Ovary (tissue), 9 donors: ENCODE measurements around the gene CCL15. TPM values are rescaled to one million over a fixed set of nuclear protein-coding genes. Genes with fewer than 3 reads are reported as not detected.

Experiments
- polyA plus RNA-seq, 2 donors: library from polyadenylated mRNA; stranded (reverse); fragments of 200-250 nt in 1 of 2; fragments of 350-450 nt in 1 of 2; fragmentation: Illumina TruSeq in 1 of 2; extraction: RNeasy Lipid Tissue Mini Kit (QIAGEN cat#74804) in 1 of 2; gene quantifications; one replicate each; pipeline ENCODE4 v1.2.3, GENCODE V29; 2013 to 2014
- total RNA-seq, 7 donors: library from RNA; depleted of rRNA in 2 of 7; stranded (reverse); fragments of >200 nt in 2 of 7; fragmentation: NEBNext Ultra II Directional in 3 of 7; extraction: Animal tissue kit (Norgen Biotek cat#: 25700) in 3 of 7; gene quantifications; one replicate each; pipeline versions ENCODE4 v1.1.0 to v1.2.4, GENCODE V29; 2016 to 2023
- donor health status: DM: no; HTN: no; CAD: no; lungs with moderate emphysema.
- donor health status: DM: no; HTN: no; CAD: no.
- donor health status: Bipolar disorder and iron deficiency.
- donor health status: DM: yes; HTN: yes; CAD: no.
- donor health status: DM: no; HTN: no; CAD: no.
- donor health status: DM: yes; HTN: yes; CAD: no.

The CCL15 gene
- total and polyA plus RNA-seq, 9 donors: 0.48 TPM; not detected in 8

Other genes starting within 250 kb of the CCL15 start
- 1 to 10 TPM in 2 of 7 donors, under 1 TPM in 3, not detected in 2; 0.37 to 9.0 (median 0.62) TPM for gene GAS2L2, start 248.3 kb downstream of the CCL15 start, total RNA-seq
- under 1 TPM in 1 of 2 donors, not detected in 1; 0.02 TPM for gene GAS2L2, start 248.3 kb downstream of the CCL15 start, polyA plus RNA-seq
- not detected for gene C17orf50, start 240.7 kb downstream of the CCL15 start, total RNA-seq
- gene C17orf50, start 240.7 kb downstream of the CCL15 start, polyA plus RNA-seq: not detected
- gene MMP28, start 205.9 kb downstream of the CCL15 start, total RNA-seq: 10 to 100 TPM in 1 of 7 donors, 1 to 10 TPM in 4, under 1 TPM in 2; 0.25 to 33.3 (median 3.3) TPM
- 1 to 10 TPM; 5.9 to 7.1 TPM for gene MMP28, start 205.9 kb downstream of the CCL15 start, polyA plus RNA-seq
- gene TAF15, start 192.1 kb downstream of the CCL15 start, total RNA-seq: 100 to 1,000 TPM in 5 of 7 donors, 10 to 100 TPM in 2; 30.2 to 162 (median 126) TPM
- 100 to 1,000 TPM in 1 of 2 donors, 10 to 100 TPM in 1; 88.9 to 223 TPM for gene TAF15, start 192.1 kb downstream of the CCL15 start, polyA plus RNA-seq
- gene HEATR9, start 132.7 kb downstream of the CCL15 start, total RNA-seq: not detected
- under 1 TPM in 1 of 2 donors, not detected in 1; 0.18 TPM for gene HEATR9, start 132.7 kb downstream of the CCL15 start, polyA plus RNA-seq
- 1 to 10 TPM in 6 of 7 donors, under 1 TPM in 1; 0.28 to 3.9 (median 2.1) TPM for gene CCL5, start 121.2 kb downstream of the CCL15 start, total RNA-seq
- 10 to 100 TPM in 1 of 2 donors, 1 to 10 TPM in 1; 2.1 to 44.5 TPM for gene CCL5, start 121.2 kb downstream of the CCL15 start, polyA plus RNA-seq
- gene RDM1, start 70.8 kb downstream of the CCL15 start, total RNA-seq: not detected
- gene RDM1, start 70.8 kb downstream of the CCL15 start, polyA plus RNA-seq: under 1 TPM in 1 of 2 donors, not detected in 1; 0.33 TPM
- gene LYZL6, start 57.8 kb downstream of the CCL15 start, total RNA-seq: not detected
- gene LYZL6, start 57.8 kb downstream of the CCL15 start, polyA plus RNA-seq: not detected
- gene CCL16, start 20.1 kb downstream of the CCL15 start, total RNA-seq: under 1 TPM in 2 of 7 donors, not detected in 5; 0.11 to 0.26 TPM
- gene CCL16, start 20.1 kb downstream of the CCL15 start, polyA plus RNA-seq: under 1 TPM; 0.17 to 0.90 TPM
- 10 to 100 TPM in 4 of 7 donors, 1 to 10 TPM in 3; 3.3 to 64.8 (median 11.7) TPM for gene CCL14, start 14.8 kb downstream of the CCL15 start, total RNA-seq
- gene CCL14, start 14.8 kb downstream of the CCL15 start, polyA plus RNA-seq: 100 to 1,000 TPM in 1 of 2 donors, 10 to 100 TPM in 1; 37.4 to 411 TPM
- 1 to 10 TPM in 3 of 7 donors, under 1 TPM in 2, not detected in 2; 0.81 to 9.2 (median 2.3) TPM for gene CCL23, start 16.4 kb upstream of the CCL15 start, total RNA-seq
- gene CCL23, start 16.4 kb upstream of the CCL15 start, polyA plus RNA-seq: 1 to 10 TPM; 3.7 to 3.9 TPM
- gene CCL18, start 62.7 kb upstream of the CCL15 start, total RNA-seq: 10 to 100 TPM in 1 of 7 donors, under 1 TPM in 3, not detected in 3; 0.20 to 28.4 (median 0.38) TPM
- 10 to 100 TPM in 1 of 2 donors, 1 to 10 TPM in 1; 1.3 to 24.0 TPM for gene CCL18, start 62.7 kb upstream of the CCL15 start, polyA plus RNA-seq
- gene CCL3, start 88.6 kb upstream of the CCL15 start, total RNA-seq: 1 to 10 TPM in 5 of 7 donors, under 1 TPM in 2; 0.57 to 9.3 (median 3.1) TPM
- 1 to 10 TPM; 3.7 to 5.3 TPM for gene CCL3, start 88.6 kb upstream of the CCL15 start, polyA plus RNA-seq
- 10 to 100 TPM in 1 of 7 donors, 1 to 10 TPM in 6; 1.1 to 15.2 (median 2.0) TPM for gene CCL4, start 102.3 kb upstream of the CCL15 start, total RNA-seq
- gene CCL4, start 102.3 kb upstream of the CCL15 start, polyA plus RNA-seq: 10 to 100 TPM in 1 of 2 donors, 1 to 10 TPM in 1; 2.7 to 17.2 TPM
- 10 to 100 TPM in 1 of 7 donors, 1 to 10 TPM in 6; 1.1 to 11.5 (median 4.5) TPM for gene TBC1D3B, start 175.1 kb upstream of the CCL15 start, total RNA-seq
- 1 to 10 TPM in 1 of 2 donors, not detected in 1; 2.5 TPM for gene TBC1D3B, start 175.1 kb upstream of the CCL15 start, polyA plus RNA-seq
- 1 to 10 TPM in 2 of 7 donors, under 1 TPM in 2, not detected in 3; 0.22 to 2.6 (median 0.89) TPM for gene CCL3L1, start 195.2 kb upstream of the CCL15 start, total RNA-seq
- gene CCL3L1, start 195.2 kb upstream of the CCL15 start, polyA plus RNA-seq: 1 to 10 TPM in 1 of 2 donors, under 1 TPM in 1; 0.70 to 2.1 TPM
- 10 to 100 TPM in 1 of 7 donors, 1 to 10 TPM in 2, under 1 TPM in 3, not detected in 1; 0.42 to 13.1 (median 1.1) TPM for gene CCL4L2, start 209.5 kb upstream of the CCL15 start, total RNA-seq
- gene CCL4L2, start 209.5 kb upstream of the CCL15 start, polyA plus RNA-seq: 10 to 100 TPM in 1 of 2 donors, 1 to 10 TPM in 1; 1.7 to 11.1 TPM